HEK293 (cell line): Measurements from ENCODE around the gene HMCN1.
A peak's percentile ranks its signal among the peaks of the same experiment; 100 is the strongest.

ENCODE experiments used
- CTCF ChIA-PET: fragments of 350-600 bp; formaldehyde crosslinking; extraction: SDS; loops from one replicate; lab custom pipeline; 2021; ENCODE audit warnings: antibody characterized with exemption; lab: Yijun Ruan, JAX
- POLR2A ChIA-PET: fragments of 300-600 bp; formaldehyde crosslinking; extraction: SDS; loops from one replicate; lab custom pipeline; 2020; ENCODE audit warnings: antibody characterized with exemption, inconsistent platforms; lab: Yijun Ruan, JAX
- H3K27ac ChIP-seq: fragments of 200-500 bp; sonication (Bioruptor generic); 2 replicates; pipeline ENCODE4 v1.5.1; 2014; ENCODE audit warnings: low read depth, low read length, control low read depth, inconsistent platforms; ENCODE audit errors: extremely low read depth
- H3K36me3 ChIP-seq, 2 experiments: fragments of 200-500 bp in 1 of 2; sonication (Bioruptor generic) in 1 of 2; 1 replicate in 1 of 2; 2 replicates in 1 of 2; pipeline ENCODE4 v1.5.1; 2014 to 2017; ENCODE audit warnings: inconsistent platforms in 2 of 2, low read length in 2 of 2; ENCODE audit not compliant: control insufficient read depth in 2 of 2, insufficient read depth in 1 of 2
- H3K4me1 ChIP-seq: fragments of 200-500 bp; sonication (Bioruptor generic); 2 replicates; pipeline ENCODE4 v1.5.1; 2014; ENCODE audit warnings: mild to moderate bottlenecking, low read length, inconsistent platforms; ENCODE audit not compliant: control insufficient read depth, insufficient read depth
- H3K4me3 ChIP-seq: 2 replicates; pipeline ENCODE4 v1.5.1; 2011; ENCODE audit warnings: low read depth, mild to moderate bottlenecking, control low read depth, low read length, moderate library complexity
- H3K9me3 ChIP-seq: fragments of 200-500 bp; sonication (Bioruptor generic); 2 replicates; pipeline ENCODE4 v1.5.1; 2014; ENCODE audit warnings: low read depth, low read length, inconsistent platforms; ENCODE audit not compliant: control insufficient read depth, insufficient read depth
- FEZF1 ChIP-seq: fragments of 450-650 bp; formaldehyde crosslinking; IDR thresholded peaks from 2 replicates; pipeline ENCODE4 v1.5.1; 2016; ENCODE audit warnings: missing biosample characterization, missing genetic modification characterization
- GLIS1 ChIP-seq: fragments of 450-650 bp; formaldehyde crosslinking; IDR thresholded peaks from 2 replicates; pipeline ENCODE4 v1.5.1; 2016; ENCODE audit warnings: missing biosample characterization, missing genetic modification characterization
- HIC1 ChIP-seq: fragments of 450-650 bp; formaldehyde crosslinking; IDR thresholded peaks from 2 replicates; pipeline ENCODE4 v1.5.1; 2016; ENCODE audit warnings: missing biosample characterization, missing genetic modification characterization
- KLF10 ChIP-seq: fragments of 450-650 bp; IDR thresholded peaks from 2 replicates; pipeline ENCODE4 v1.5.1; 2018; ENCODE audit warnings: missing biosample characterization, mild to moderate bottlenecking, missing genetic modification characterization
- KLF16 ChIP-seq: fragments of 450-650 bp; formaldehyde crosslinking; IDR thresholded peaks from 2 replicates; pipeline ENCODE4 v1.5.1; 2017; ENCODE audit warnings: missing biosample characterization, missing genetic modification characterization
- TSHZ1 ChIP-seq: fragments of 450-650 bp; formaldehyde crosslinking; IDR thresholded peaks from 2 replicates; pipeline ENCODE4 v1.5.1; 2016; ENCODE audit warnings: missing biosample characterization, missing genetic modification characterization, borderline replicate concordance
- ZFP41 ChIP-seq: fragments of 450-650 bp; formaldehyde crosslinking; IDR thresholded peaks from 2 replicates; pipeline ENCODE4 v1.5.1; 2016; ENCODE audit warnings: missing biosample characterization, missing genetic modification characterization, borderline replicate concordance
- ZNF157 ChIP-seq: fragments of 450-650 bp; formaldehyde crosslinking; IDR thresholded peaks from 2 replicates; pipeline ENCODE4 v1.5.1; 2016; ENCODE audit warnings: missing biosample characterization, missing genetic modification characterization
- ZNF239 ChIP-seq: fragments of 450-650 bp; formaldehyde crosslinking; IDR thresholded peaks from 2 replicates; pipeline ENCODE4 v1.5.1; 2016; ENCODE audit warnings: missing biosample characterization, missing genetic modification characterization
- ZNF24 ChIP-seq: fragments of 450-650 bp; formaldehyde crosslinking; IDR thresholded peaks from 2 replicates; pipeline ENCODE4 v1.5.1; 2016; ENCODE audit warnings: missing biosample characterization, missing genetic modification characterization
- ZNF302 ChIP-seq: fragments of 450-650 bp; formaldehyde crosslinking; IDR thresholded peaks from 2 replicates; pipeline ENCODE4 v1.5.1; 2016; ENCODE audit warnings: missing biosample characterization, missing genetic modification characterization, low read depth
- ZNF366 ChIP-seq: fragments of 450-650 bp; formaldehyde crosslinking; conservative IDR thresholded peaks from 2 replicates; pipeline ENCODE4 v1.5.1; 2016; ENCODE audit warnings: missing biosample characterization, missing genetic modification characterization
- ZNF37A ChIP-seq: fragments of 450-650 bp; IDR thresholded peaks from 2 replicates; pipeline ENCODE4 v1.5.1; 2018; ENCODE audit warnings: missing biosample characterization, missing genetic modification characterization
- ZNF514 ChIP-seq: fragments of 450-650 bp; formaldehyde crosslinking; IDR thresholded peaks from 2 replicates; pipeline ENCODE4 v1.5.1; 2016; ENCODE audit warnings: missing biosample characterization, missing genetic modification characterization
- ZNF529 ChIP-seq: fragments of 450-650 bp; formaldehyde crosslinking; IDR thresholded peaks from 2 replicates; pipeline ENCODE4 v1.5.1; 2017; ENCODE audit warnings: missing genetic modification characterization, missing biosample characterization; ENCODE audit not compliant: insufficient replicate concordance
- ZNF571 ChIP-seq: fragments of 450-650 bp; formaldehyde crosslinking; IDR thresholded peaks from 2 replicates; pipeline ENCODE4 v1.5.0; 2017; ENCODE audit warnings: missing biosample characterization, missing genetic modification characterization
- ZNF623 ChIP-seq: fragments of 450-650 bp; formaldehyde crosslinking; IDR thresholded peaks from 2 replicates; pipeline ENCODE4 v1.5.1; 2016; ENCODE audit warnings: missing biosample characterization, missing genetic modification characterization
- ZNF626 ChIP-seq: fragments of 450-650 bp; sonication (Bioruptor Pico); formaldehyde crosslinking; IDR thresholded peaks from 2 replicates; pipeline ENCODE4 v1.5.1; 2018; ENCODE audit warnings: missing biosample characterization, missing genetic modification characterization, inconsistent platforms
- ZNF677 ChIP-seq: fragments of 450-650 bp; IDR thresholded peaks from 2 replicates; pipeline ENCODE4 v1.5.0; 2018; ENCODE audit warnings: missing biosample characterization, mild to moderate bottlenecking, missing genetic modification characterization, moderate library complexity
- TF ChIP-seq, protein P1 (sequence below): fragments of 450-650 bp; formaldehyde crosslinking; IDR thresholded peaks from 2 replicates; pipeline ENCODE4 v1.5.1; 2016; ENCODE audit warnings: missing biosample characterization, missing genetic modification characterization
- TF ChIP-seq, protein P2 (sequence below): fragments of 450-650 bp; formaldehyde crosslinking; IDR thresholded peaks from 2 replicates; pipeline ENCODE4 v1.5.1; 2017; ENCODE audit warnings: missing biosample characterization, missing genetic modification characterization
- TF ChIP-seq, protein P3 (sequence below): fragments of 450-650 bp; formaldehyde crosslinking; IDR thresholded peaks from 2 replicates; pipeline ENCODE4; 2016; ENCODE audit warnings: missing biosample characterization, missing genetic modification characterization
- TF ChIP-seq, protein P4 (sequence below): fragments of 450-650 bp; formaldehyde crosslinking; IDR thresholded peaks from 2 replicates; pipeline ENCODE4 v1.5.1; 2016; ENCODE audit warnings: missing biosample characterization, missing genetic modification characterization
- TF ChIP-seq, protein P5 (sequence below): fragments of 450-650 bp; formaldehyde crosslinking; IDR thresholded peaks from 2 replicates; pipeline ENCODE4 v1.5.1; 2017; ENCODE audit warnings: missing biosample characterization, missing genetic modification characterization

Gene HMCN1

DNA sequence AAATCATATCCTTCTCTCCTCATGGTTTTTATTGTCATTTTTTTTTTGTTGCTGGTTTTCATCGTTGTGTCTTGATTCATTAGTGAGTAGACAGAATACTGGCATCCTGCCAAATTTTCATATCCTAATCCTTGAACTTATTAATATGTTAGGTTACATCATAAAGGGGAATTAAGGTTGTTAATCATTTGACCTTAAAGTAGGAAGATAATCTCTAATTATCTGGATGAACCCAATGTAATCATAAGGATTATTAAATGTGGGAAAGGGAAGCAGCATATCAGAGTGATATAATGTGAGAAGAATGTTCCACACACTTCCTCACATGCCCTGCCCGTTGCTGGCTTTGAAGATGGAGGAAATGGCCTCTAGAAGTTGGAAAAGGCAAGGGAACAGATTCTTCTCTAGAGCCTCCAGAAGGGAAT lies 299.7 kb downstream of the HMCN1 start:
- Histone ChIP-seq H3K9me3 (no peaks in the 10 kb centered on the region), H3K4me3 (no peak overlapping the region), H3K36me3 (no peaks in the 10 kb centered on the region), H3K27ac (no peak overlapping the region), H3K4me1 (no peaks in the 10 kb centered on the region)
- POLR2A ChIA-PET = no interaction called here
- CTCF ChIA-PET = no interaction called here
- TF ChIP-seq ZNF677 (tag by site-specific recombination) (no peak), ZNF366 (tag by site-specific recombination) (no peak), KLF16 (tag by site-specific recombination) (no peak), HIC1 (tag by site-specific recombination) (no peak), ZFP41 (no peak), ZNF239 (tag by site-specific recombination) (no peak), ZNF626 (tag by site-specific recombination) (0 out of 2 replicates have a peak, but pooled peaks have one; percentile 31), ZNF529 (tag by site-specific recombination) (peak; percentile 33), ZNF24 (tag by site-specific recombination) (no peak), GLIS1 (tag by site-specific recombination) (no peak), TSHZ1 (no peak), ZNF302 (tag by site-specific recombination) (no peak), KLF10 (tag by site-specific recombination) (no peak), ZNF514 (tag by site-specific recombination) (no peak), ZNF571 (no peak), FEZF1 (no peak), ZNF157 (tag by site-specific recombination) (no peak), ZNF623 (no peak), ZNF37A (tag by site-specific recombination) (0 out of 2 replicates have a peak, but pooled peaks have one; percentile 50)
- TF ChIP-seq, protein P1, sequence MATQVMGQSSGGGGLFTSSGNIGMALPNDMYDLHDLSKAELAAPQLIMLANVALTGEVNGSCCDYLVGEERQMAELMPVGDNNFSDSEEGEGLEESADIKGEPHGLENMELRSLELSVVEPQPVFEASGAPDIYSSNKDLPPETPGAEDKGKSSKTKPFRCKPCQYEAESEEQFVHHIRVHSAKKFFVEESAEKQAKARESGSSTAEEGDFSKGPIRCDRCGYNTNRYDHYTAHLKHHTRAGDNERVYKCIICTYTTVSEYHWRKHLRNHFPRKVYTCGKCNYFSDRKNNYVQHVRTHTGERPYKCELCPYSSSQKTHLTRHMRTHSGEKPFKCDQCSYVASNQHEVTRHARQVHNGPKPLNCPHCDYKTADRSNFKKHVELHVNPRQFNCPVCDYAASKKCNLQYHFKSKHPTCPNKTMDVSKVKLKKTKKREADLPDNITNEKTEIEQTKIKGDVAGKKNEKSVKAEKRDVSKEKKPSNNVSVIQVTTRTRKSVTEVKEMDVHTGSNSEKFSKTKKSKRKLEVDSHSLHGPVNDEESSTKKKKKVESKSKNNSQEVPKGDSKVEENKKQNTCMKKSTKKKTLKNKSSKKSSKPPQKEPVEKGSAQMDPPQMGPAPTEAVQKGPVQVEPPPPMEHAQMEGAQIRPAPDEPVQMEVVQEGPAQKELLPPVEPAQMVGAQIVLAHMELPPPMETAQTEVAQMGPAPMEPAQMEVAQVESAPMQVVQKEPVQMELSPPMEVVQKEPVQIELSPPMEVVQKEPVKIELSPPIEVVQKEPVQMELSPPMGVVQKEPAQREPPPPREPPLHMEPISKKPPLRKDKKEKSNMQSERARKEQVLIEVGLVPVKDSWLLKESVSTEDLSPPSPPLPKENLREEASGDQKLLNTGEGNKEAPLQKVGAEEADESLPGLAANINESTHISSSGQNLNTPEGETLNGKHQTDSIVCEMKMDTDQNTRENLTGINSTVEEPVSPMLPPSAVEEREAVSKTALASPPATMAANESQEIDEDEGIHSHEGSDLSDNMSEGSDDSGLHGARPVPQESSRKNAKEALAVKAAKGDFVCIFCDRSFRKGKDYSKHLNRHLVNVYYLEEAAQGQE (tag by site-specific recombination) = no peak
- TF ChIP-seq, protein P2, sequence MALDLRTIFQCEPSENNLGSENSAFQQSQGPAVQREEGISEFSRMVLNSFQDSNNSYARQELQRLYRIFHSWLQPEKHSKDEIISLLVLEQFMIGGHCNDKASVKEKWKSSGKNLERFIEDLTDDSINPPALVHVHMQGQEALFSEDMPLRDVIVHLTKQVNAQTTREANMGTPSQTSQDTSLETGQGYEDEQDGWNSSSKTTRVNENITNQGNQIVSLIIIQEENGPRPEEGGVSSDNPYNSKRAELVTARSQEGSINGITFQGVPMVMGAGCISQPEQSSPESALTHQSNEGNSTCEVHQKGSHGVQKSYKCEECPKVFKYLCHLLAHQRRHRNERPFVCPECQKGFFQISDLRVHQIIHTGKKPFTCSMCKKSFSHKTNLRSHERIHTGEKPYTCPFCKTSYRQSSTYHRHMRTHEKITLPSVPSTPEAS (tag by site-specific recombination) = no peak
- TF ChIP-seq, protein P3, sequence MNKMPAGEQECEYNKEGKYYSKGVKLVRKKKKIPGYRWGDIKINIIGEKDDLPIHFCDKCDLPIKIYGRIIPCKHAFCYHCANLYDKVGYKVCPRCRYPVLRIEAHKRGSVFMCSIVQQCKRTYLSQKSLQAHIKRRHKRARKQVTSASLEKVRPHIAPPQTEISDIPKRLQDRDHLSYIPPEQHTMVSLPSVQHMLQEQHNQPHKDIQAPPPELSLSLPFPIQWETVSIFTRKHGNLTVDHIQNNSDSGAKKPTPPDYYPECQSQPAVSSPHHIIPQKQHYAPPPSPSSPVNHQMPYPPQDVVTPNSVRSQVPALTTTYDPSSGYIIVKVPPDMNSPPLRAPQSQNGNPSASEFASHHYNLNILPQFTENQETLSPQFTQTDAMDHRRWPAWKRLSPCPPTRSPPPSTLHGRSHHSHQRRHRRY (tag by site-specific recombination) = no peak
- TF ChIP-seq, protein P4, sequence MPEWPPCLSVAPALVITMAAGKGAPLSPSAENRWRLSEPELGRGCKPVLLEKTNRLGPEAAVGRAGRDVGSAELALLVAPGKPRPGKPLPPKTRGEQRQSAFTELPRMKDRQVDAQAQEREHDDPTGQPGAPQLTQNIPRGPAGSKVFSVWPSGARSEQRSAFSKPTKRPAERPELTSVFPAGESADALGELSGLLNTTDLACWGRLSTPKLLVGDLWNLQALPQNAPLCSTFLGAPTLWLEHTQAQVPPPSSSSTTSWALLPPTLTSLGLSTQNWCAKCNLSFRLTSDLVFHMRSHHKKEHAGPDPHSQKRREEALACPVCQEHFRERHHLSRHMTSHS = no peak
- TF ChIP-seq, protein P5, sequence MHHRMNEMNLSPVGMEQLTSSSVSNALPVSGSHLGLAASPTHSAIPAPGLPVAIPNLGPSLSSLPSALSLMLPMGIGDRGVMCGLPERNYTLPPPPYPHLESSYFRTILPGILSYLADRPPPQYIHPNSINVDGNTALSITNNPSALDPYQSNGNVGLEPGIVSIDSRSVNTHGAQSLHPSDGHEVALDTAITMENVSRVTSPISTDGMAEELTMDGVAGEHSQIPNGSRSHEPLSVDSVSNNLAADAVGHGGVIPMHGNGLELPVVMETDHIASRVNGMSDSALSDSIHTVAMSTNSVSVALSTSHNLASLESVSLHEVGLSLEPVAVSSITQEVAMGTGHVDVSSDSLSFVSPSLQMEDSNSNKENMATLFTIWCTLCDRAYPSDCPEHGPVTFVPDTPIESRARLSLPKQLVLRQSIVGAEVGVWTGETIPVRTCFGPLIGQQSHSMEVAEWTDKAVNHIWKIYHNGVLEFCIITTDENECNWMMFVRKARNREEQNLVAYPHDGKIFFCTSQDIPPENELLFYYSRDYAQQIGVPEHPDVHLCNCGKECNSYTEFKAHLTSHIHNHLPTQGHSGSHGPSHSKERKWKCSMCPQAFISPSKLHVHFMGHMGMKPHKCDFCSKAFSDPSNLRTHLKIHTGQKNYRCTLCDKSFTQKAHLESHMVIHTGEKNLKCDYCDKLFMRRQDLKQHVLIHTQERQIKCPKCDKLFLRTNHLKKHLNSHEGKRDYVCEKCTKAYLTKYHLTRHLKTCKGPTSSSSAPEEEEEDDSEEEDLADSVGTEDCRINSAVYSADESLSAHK (tag by site-specific recombination) = no peak
